GM08714 (cell line): ENCODE data around the gene C5orf15.

Source experiments
- H3K4me3 ChIP-seq: fragments of 200-500 bp; sonication (Bioruptor generic); 2 replicates; pipeline ENCODE4 v1.5.1; 2014; ENCODE audit warnings: mild to moderate bottlenecking, low read length, inconsistent platforms
- ZNF274 ChIP-seq: IDR thresholded peaks from 2 replicates; pipeline ENCODE4 v1.6.1; 2012; ENCODE audit warnings: mild to moderate bottlenecking, low read depth, low read length

The C5orf15 gene

DNA sequence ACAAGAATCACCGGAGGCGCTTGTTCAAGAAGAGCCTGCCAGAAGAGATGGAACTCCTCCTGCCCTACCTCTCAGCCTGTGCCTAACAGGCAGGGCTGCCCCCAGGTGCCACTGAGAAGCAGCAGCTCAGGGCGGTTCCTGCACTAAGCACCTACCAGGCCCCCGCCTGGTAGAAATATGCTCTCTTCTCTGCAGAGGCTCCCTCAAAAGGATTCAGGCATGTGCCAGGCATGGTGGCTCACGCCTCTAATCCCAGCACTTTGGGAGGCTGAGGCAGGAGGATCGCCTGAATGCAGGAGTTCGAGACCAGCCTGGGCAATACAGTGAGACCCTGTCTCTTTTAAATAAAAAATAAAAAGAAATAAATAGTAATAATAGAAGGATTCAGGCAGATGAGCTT lies 30.4 kb upstream of the C5orf15 start:
- TF ChIP-seq ZNF274: no peak
- H3K4me3 ChIP-seq: no peak overlapping the region

GRCh38 chr5:133998042-133998441 lies 29.6 kb upstream of the C5orf15 start:
- H3K4me3 ChIP-seq: no peak overlapping the region
- no peak for TF ChIP-seq ZNF274

DNA sequence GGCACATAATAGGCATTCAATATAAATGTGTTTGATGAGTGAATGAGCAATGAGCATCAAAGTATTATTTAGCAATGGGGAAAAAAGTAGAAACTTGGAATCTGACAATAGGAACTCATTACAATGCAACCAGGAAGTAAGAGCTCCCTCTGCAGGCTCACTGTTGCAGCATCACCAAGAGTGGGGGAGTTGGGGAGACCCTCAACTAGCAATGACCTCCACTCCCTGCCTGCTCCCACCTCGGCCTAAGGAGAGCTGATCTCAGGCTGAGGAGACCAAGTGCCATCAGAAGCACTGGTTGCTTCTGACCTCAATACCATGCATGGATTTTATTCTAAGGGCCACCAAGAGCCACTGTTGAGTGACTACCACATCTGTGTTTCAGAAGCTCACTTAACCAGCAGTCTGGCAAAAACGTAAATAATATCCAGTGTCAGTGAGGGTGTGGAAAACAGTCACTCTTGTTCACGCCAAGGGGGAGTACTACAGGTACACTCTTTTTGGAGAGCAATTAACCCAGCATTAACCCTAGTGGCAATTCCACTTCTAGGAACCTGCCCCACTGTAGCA lies 28.3 kb upstream of the C5orf15 start:
- TF ChIP-seq ZNF274: no peak
- H3K4me3 ChIP-seq: no peak overlapping the region

- no peak overlapping the region for H3K4me3 ChIP-seq
- TF ChIP-seq ZNF274: no peak
Observed at GRCh38 chr5:133995883-133996563, 27.6 kb upstream of the C5orf15 start.

- TF ChIP-seq ZNF274: no peak
Observed at GRCh38 chr5:133995341-133995740, 26.9 kb upstream of the C5orf15 start.

DNA sequence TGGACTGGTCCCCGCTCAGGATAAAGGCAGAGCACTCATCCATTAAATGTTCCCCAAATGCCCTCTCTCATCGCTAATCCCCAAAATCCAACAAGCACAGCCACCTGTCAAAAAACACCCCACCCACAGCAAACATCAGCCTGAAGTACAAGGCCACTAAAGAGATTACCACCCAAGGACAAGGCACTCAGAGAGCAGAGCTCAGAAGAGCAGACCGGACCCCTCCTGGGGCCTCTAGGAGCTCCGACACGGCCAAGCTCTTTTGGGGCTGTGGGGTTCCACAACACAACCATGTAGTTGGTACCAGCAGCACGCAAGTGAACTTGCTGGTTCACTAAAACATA lies 26.5 kb upstream of the C5orf15 start:
- TF ChIP-seq ZNF274: no peak

More at GRCh38 chr5:133995341-133995740, 26.9 kb upstream of the C5orf15 start:
- H3K4me3 ChIP-seq: no peak overlapping the region

GRCh38 chr5:133994297-133994989 lies 26.0 kb upstream of the C5orf15 start:
- TF ChIP-seq ZNF274: no peak

More for the DNA sequence above, 26.5 kb upstream of the C5orf15 start:
- no peak overlapping the region for H3K4me3 ChIP-seq

DNA sequence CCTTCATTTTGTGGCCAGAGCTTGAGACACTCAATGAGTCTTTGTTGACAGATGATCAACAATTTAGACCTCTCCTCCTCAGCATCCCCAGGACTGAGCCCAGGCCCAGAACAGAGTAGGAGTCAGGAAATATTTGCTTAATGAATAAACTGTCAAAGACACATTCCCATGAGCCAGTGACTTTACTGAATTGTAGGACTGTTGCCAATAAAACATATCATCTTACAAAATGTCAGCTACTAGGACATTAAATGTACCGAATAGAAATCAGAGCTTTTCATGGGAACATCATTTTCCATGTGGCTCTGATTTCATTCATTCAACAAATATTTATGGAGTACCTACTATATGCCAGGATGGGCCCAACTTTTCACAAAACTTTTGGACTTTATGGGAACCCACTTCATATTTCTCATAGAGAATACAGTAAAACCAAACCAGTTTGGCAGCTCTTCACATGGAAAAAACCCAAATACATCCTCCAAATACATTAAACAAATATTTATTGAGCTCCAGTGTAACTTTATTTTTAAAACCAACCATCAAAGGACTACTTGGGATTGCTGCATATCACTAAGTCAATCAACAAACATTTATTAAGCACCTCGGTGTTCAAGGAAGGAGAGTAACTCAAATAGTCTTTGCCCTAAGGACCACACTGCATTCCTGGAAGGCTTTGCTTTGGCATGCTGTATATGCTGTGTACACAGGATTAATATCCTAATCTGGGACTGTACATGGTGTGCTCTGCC lies 24.9 kb upstream of the C5orf15 start:
- H3K4me3 ChIP-seq: no peak overlapping the region
- TF ChIP-seq ZNF274: no peak

More at GRCh38 chr5:133994297-133994989, 26.0 kb upstream of the C5orf15 start:
- no peak overlapping the region for H3K4me3 ChIP-seq

DNA sequence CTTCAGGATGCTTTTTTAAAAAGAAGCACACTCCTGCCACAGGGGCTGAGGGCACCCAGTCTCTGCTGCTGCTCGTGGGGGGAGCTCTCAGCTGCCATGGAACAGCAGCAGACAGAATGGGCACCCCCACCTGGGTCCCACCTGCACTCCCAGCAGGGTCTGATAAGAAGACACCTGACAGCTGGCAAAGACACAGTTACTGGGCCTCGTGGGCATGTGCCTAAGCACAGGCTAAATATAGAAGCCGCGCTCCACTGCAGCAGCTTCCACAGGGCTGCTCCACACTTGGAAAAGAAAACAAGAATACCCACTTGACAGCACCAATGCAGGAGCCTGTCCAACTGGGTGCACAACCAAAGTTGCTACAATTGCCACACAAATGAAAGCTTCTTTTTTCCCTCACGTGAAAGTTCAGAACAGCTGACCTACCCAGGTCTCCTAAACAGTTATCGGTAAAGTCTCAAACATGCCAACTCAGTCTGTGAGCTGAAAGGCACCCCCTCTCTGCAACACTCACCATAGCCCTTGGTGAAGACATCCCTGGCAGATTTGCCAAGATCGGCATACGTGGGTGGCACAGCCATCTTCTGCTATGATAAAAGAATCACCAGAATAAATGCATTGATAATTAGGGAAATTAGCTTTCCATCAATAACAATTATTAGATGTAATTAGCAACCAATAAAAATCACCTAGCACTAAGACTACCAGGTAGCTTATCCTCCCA lies 24.2 kb upstream of the C5orf15 start:
- no peak overlapping the region for H3K4me3 ChIP-seq
- no peak for TF ChIP-seq ZNF274

DNA sequence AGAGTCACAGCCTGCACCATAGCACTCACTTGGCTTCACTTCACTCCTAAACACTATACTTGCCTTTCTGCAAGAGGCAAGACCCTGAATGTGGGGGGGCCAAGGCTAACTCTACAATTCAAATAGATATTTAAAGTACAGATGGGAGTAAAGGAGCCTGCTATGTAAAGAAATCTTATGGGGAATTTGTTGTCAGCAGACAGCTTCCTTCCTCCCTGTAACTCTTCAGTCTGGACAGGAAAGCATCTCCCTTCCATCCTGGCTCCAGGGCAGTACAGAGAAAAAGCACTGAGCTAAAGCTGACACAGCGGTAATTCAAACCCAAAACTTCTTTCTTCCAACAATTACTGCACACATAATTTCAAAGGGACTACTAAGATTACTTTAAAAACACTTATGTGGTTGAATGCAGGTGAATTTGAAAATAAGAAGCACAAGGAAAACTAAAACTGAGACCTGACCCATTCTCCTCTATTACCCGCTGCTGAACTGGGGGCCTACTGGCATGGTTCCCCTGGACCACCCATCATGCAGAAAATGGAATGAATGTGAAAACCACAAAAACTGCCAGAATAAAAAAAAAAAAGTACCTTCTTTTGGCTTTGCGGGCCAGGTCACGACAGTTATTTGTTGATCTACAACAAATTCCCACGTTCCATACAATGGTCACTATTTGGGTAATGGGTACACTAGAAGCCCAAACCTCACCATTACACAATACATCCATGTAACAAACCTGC lies 22.9 kb upstream of the C5orf15 start:
- no peak overlapping the region for H3K4me3 ChIP-seq
- no peak for TF ChIP-seq ZNF274

GRCh38 chr5:133990396-133990795 lies 22.0 kb upstream of the C5orf15 start:
- TF ChIP-seq ZNF274: no peak
- H3K4me3 ChIP-seq: no peak overlapping the region

- TF ChIP-seq ZNF274: no peak
- no peak overlapping the region for H3K4me3 ChIP-seq
Observed at GRCh38 chr5:133985540-133986180, 17.2 kb upstream of the C5orf15 start.

- TF ChIP-seq ZNF274: no peak
- no peak overlapping the region for H3K4me3 ChIP-seq
Observed at GRCh38 chr5:133983674-133984073, 15.2 kb upstream of the C5orf15 start.
